ENCODE results near the gene IKZF5. TPM values are rescaled to one million over a fixed set of nuclear protein-coding genes. Genes with fewer than 3 reads are reported as not detected.

The IKZF5 gene
- total RNA-seq, 1 donor from 2014 or later = 19.9 TPM

GRCh38 chr10:123019941-123020703 is 11.5 kb upstream of the IKZF5 start:
- no peak overlapping the region for H3K4me3 ChIP-seq
- H3K27me3 ChIP-seq = no peaks in the 10 kb centered on the region
- H3K9me3 ChIP-seq = no peaks in the 10 kb centered on the region
- ATAC-seq (no peak), DNase-seq (no peak)
- intact Hi-C loops (cut with DNase I) = no loop called here
- no peaks in the 10 kb centered on the region for H3K36me3 ChIP-seq
- H3K27ac ChIP-seq = no peak overlapping the region
- no peaks in the 10 kb centered on the region for H3K4me1 ChIP-seq
- no peak for TF ChIP-seq CTCF (IDR thresholded peaks at IDR 0.05)

- H3K36me3 ChIP-seq = no peaks in the 10 kb centered on the region
- DNase-seq (no peak), ATAC-seq (no peak)
- H3K4me3 ChIP-seq = no peak overlapping the region
- TF ChIP-seq CTCF (IDR thresholded peaks at IDR 0.05) = no peak
- no peaks in the 10 kb centered on the region for H3K4me1 ChIP-seq
- no peaks in the 10 kb centered on the region for H3K9me3 ChIP-seq
- H3K27ac ChIP-seq = no peak overlapping the region
- no peaks in the 10 kb centered on the region for H3K27me3 ChIP-seq
- intact Hi-C loops (cut with DNase I) = no loop called here
Measured at GRCh38 chr10:123019264-123019663, 10.7 kb upstream of the IKZF5 start.

GRCh38 chr10:123018531-123018930 is 9.9 kb upstream of the IKZF5 start:
- no peak for TF ChIP-seq CTCF (IDR thresholded peaks at IDR 0.05)
- no peaks in the 10 kb centered on the region for H3K4me1 ChIP-seq
- intact Hi-C loops (cut with DNase I) = no loop called here
- no peaks in the 10 kb centered on the region for H3K27me3 ChIP-seq
- no peaks in the 10 kb centered on the region for H3K9me3 ChIP-seq
- DNase-seq (no peak), ATAC-seq (no peak)
- H3K4me3 ChIP-seq = no peak overlapping the region
- no peaks in the 10 kb centered on the region for H3K36me3 ChIP-seq
- H3K27ac ChIP-seq = no peak overlapping the region

GRCh38 chr10:123017421-123018165 is 9.0 kb upstream of the IKZF5 start:
- no peak overlapping the region for H3K4me3 ChIP-seq
- no peaks in the 10 kb centered on the region for H3K36me3 ChIP-seq
- H3K4me1 ChIP-seq = no peaks in the 10 kb centered on the region
- no peak overlapping the region for H3K27ac ChIP-seq
- DNase-seq (no peak), ATAC-seq (no peak)
- intact Hi-C loops (cut with DNase I) = no loop called here
- TF ChIP-seq CTCF (IDR thresholded peaks at IDR 0.05) = no peak
- H3K27me3 ChIP-seq = no peaks in the 10 kb centered on the region
- no peaks in the 10 kb centered on the region for H3K9me3 ChIP-seq

- Histone ChIP-seq H3K4me3 (no peak overlapping the region), H3K27me3 (no peaks in the 10 kb centered on the region), H3K4me1 (peaks cover under 1% of the 10 kb centered on the region), H3K36me3 (no peaks in the 10 kb centered on the region), H3K27ac (no peak overlapping the region), H3K9me3 (no peaks in the 10 kb centered on the region)
- intact Hi-C loops (cut with DNase I) = no loop called here
- ATAC-seq (peak; percentile 55), DNase-seq (no peak)
- TF ChIP-seq CTCF (IDR thresholded peaks at IDR 0.05) = no peak
Measured at GRCh38 chr10:123016228-123016627, 7.6 kb upstream of the IKZF5 start.

All from upper lobe of right lung (tissue), 1 donor.